H1 (cell line): Measurements from ENCODE around the gene ZNF451. TPM values are rescaled to one million over a fixed set of nuclear protein-coding genes. Genes with fewer than 3 reads are reported as not detected.

Source experiments
- GABPA ChIP-seq: IDR thresholded peaks from 2 replicates; pipeline ENCODE4 v1.6.1; 2011; ENCODE audit warnings: mild to moderate bottlenecking, low read length, moderate library complexity, borderline replicate concordance; ENCODE audit not compliant: insufficient read depth
- HDAC6 ChIP-seq: IDR thresholded peaks from one replicate; pipeline ENCODE4 v1.7.1; 2012; ENCODE audit warnings: low read depth, mild to moderate bottlenecking, inconsistent platforms, low read length, moderate library complexity
- PHF8 ChIP-seq: fragments of 200-600 bp; sonication (generic); conservative IDR thresholded peaks from 2 replicates; pipeline ENCODE4 v1.7.1; 2012; ENCODE audit warnings: low read depth, mild to moderate bottlenecking, inconsistent platforms, low read length, moderate library complexity
- RNF2 ChIP-seq: fragments of 200-900, 300-1000 bp; sonication (generic); IDR thresholded peaks from 2 replicates; pipeline ENCODE4 v1.7.1; 2016; ENCODE audit warnings: borderline replicate concordance, low read depth, mild to moderate bottlenecking, antibody characterized with exemption, low read length; ENCODE audit not compliant: poor library complexity, severe bottlenecking; ENCODE audit errors: missing control alignments
- RXRA ChIP-seq: IDR thresholded peaks from 2 replicates; pipeline ENCODE4 v1.6.1; 2011; ENCODE audit warnings: low read depth, mild to moderate bottlenecking, low read length, moderate library complexity; ENCODE audit not compliant: insufficient read depth
- SAP30 ChIP-seq: fragments of 300-600 bp; sonication (generic); IDR thresholded peaks from 2 replicates; pipeline ENCODE4 v1.7.1; 2012; ENCODE audit warnings: low read length, moderate library complexity, mild to moderate bottlenecking, inconsistent platforms; ENCODE audit not compliant: insufficient read depth, insufficient replicate concordance
- SUZ12 ChIP-seq: fragments of 200-600 bp; sonication (generic); IDR thresholded peaks from 2 replicates; pipeline ENCODE4 v1.6.1; 2012; ENCODE audit warnings: mild to moderate bottlenecking, inconsistent platforms, low read length, moderate library complexity, mixed read lengths
- TAF1 ChIP-seq: IDR thresholded peaks from 2 replicates; pipeline ENCODE4 v1.6.1; 2011; ENCODE audit warnings: mild to moderate bottlenecking, low read depth, low read length
- polyA plus RNA-seq, 7 experiments: library from polyadenylated mRNA; depleted of rRNA in 3 of 7; stranded (reverse) in 5 of 7; unstranded in 2 of 7; fragments of >200 nt in 5 of 7; fragments of 200-250 nt in 2 of 7; gene quantifications; 1 replicate in 5 of 7; 2 replicates in 1 of 7; 4 replicates in 1 of 7; pipeline versions ENCODE4 v1.2.1 to v1.2.3, GENCODE V29; 2011 to 2013; ENCODE audit warnings: missing spikeins in 2 of 7, mixed read lengths in 2 of 7
- total RNA-seq: library from RNA; stranded (reverse); fragmentation: NEBNext Ultra II Directional; extraction: Animal tissue kit (Norgen Biotek cat#: 25700); gene quantifications from 2 replicates; pipeline ENCODE4 v1.2.1, GENCODE V29; 2021

Gene ZNF451
- total and polyA plus RNA-seq, 2 of the 8 experiments (the other 6 are each of a cell fraction or from before 2014, with no cell fraction given) = 10.7 to 56.8 TPM

- no peak for TF ChIP-seq GABPA
- TF ChIP-seq SAP30 = no peak
- no peak for TF ChIP-seq RNF2
- TF ChIP-seq RXRA = no peak
- no peak for TF ChIP-seq PHF8
- TF ChIP-seq SUZ12 = no peak
- no peak for TF ChIP-seq TAF1
- no peak for TF ChIP-seq HDAC6
Measured at GRCh38 chr6:57201718-57202117, 111.7 kb downstream of the ZNF451 start (continued).
